Body of pancreas (tissue), 4 donors: ENCODE data around the gene ME3.
"Not testable (repeated sequence)": the region's sequence is repeated elsewhere in the genome, so short reads cannot be mapped to it uniquely, and the experiment has no call there.

Source experiments
- POLR2A ChIP-seq, 3 donors: fragments of 450-650 bp; IDR thresholded peaks; one replicate each; pipeline ENCODE4 v1.6.1; 2016; ENCODE audit warnings: antibody characterized with exemption in 3 of 3, mild to moderate bottlenecking in 2 of 3
- TF ChIP-seq, protein P1 (sequence below), 7 experiments: fragments of 450-650 bp in 4 of 7; fragments of 200-600 bp in 3 of 7; sonication (generic) in 3 of 7; IDR thresholded peaks; one replicate each; pipeline ENCODE4 v1.5.1; 2016 to 2019; ENCODE audit warnings: antibody characterized with exemption in 7 of 7

- TF ChIP-seq, protein P1, sequence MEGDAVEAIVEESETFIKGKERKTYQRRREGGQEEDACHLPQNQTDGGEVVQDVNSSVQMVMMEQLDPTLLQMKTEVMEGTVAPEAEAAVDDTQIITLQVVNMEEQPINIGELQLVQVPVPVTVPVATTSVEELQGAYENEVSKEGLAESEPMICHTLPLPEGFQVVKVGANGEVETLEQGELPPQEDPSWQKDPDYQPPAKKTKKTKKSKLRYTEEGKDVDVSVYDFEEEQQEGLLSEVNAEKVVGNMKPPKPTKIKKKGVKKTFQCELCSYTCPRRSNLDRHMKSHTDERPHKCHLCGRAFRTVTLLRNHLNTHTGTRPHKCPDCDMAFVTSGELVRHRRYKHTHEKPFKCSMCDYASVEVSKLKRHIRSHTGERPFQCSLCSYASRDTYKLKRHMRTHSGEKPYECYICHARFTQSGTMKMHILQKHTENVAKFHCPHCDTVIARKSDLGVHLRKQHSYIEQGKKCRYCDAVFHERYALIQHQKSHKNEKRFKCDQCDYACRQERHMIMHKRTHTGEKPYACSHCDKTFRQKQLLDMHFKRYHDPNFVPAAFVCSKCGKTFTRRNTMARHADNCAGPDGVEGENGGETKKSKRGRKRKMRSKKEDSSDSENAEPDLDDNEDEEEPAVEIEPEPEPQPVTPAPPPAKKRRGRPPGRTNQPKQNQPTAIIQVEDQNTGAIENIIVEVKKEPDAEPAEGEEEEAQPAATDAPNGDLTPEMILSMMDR (IDR thresholded peaks at IDR 0.05) = not testable (repeated sequence)
- not testable (repeated sequence) for TF ChIP-seq POLR2A (IDR thresholded peaks at IDR 0.05)
Observed at GRCh38 chr11:86619428-86619827, 53.0 kb downstream of the ME3 start.
